ENCODE results near the gene RPL22. TPM values are rescaled to one million over a fixed set of nuclear protein-coding genes. Genes with fewer than 3 reads are reported as not detected.

RPL22 gene
- total RNA-seq, 3 donors from 2014 or later, result 349 to 387 (median 350) TPM

DNA sequence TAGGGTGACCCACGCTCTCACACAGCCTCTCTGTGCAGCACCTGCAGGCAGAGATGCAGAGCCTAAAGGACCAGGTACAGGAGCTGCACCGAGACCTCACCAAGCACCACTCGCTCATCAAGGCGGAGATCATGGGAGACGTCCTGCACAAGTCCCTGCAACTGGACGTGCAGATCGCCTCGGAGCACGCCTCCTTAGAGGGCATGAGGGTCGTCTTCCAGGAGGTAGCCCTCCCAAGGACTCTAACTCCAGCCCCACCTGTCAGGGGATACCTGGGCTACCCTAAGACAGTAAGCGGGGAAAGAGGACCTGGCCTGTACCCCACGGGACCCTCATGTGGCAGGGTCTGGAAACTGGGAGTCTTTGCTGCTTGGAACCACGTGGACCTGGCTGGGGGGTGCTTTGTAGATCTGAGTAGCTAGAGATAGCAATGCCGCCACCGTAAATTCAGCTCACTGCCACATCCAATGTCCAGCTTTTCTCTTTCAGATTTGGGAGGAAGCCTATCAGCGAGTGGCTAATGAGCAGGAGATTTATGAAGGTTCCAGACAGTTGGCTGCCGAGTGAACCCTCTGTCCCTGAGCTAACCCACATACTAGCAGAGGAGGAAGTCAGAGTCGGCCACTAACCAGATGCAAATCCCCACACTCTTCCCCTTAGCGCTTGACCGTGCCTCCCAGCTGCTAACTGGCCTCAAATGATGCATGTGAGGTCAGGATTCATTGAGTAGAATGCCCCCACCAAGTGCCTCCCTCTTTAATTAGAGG is 13.0 kb upstream of the RPL22 start:
- ATAC-seq, result no peak
- no peaks in the 10 kb centered on the region for H3K9me3 ChIP-seq
- H3K36me3 ChIP-seq (ENCODE audit: low read depth), result no peaks in the 10 kb centered on the region
- TF ChIP-seq CTCF (IDR thresholded peaks at IDR 0.05), result no peak
- peaks cover 14% of the 10 kb centered on the region for H3K4me1 ChIP-seq (ENCODE audit: low read depth)
- no peak for DNase-seq
- H3K4me3 ChIP-seq, result no peak overlapping the region
- intact Hi-C loops (cut with DNase I, micrococcal nuclease), result no loop called here

GRCh38 chr1:6211731-6212130 is 12.3 kb upstream of the RPL22 start:
- H3K4me1 ChIP-seq (ENCODE audit: low read depth), result peaks cover 17% of the 10 kb centered on the region
- TF ChIP-seq CTCF (IDR thresholded peaks at IDR 0.05), result no peak
- no peak for DNase-seq
- no peak for ATAC-seq
- intact Hi-C loops (cut with DNase I, micrococcal nuclease), result no loop called here
- no peaks in the 10 kb centered on the region for H3K36me3 ChIP-seq (ENCODE audit: low read depth)
- H3K9me3 ChIP-seq, result no peaks in the 10 kb centered on the region
- H3K4me3 ChIP-seq, result no peak overlapping the region

DNA sequence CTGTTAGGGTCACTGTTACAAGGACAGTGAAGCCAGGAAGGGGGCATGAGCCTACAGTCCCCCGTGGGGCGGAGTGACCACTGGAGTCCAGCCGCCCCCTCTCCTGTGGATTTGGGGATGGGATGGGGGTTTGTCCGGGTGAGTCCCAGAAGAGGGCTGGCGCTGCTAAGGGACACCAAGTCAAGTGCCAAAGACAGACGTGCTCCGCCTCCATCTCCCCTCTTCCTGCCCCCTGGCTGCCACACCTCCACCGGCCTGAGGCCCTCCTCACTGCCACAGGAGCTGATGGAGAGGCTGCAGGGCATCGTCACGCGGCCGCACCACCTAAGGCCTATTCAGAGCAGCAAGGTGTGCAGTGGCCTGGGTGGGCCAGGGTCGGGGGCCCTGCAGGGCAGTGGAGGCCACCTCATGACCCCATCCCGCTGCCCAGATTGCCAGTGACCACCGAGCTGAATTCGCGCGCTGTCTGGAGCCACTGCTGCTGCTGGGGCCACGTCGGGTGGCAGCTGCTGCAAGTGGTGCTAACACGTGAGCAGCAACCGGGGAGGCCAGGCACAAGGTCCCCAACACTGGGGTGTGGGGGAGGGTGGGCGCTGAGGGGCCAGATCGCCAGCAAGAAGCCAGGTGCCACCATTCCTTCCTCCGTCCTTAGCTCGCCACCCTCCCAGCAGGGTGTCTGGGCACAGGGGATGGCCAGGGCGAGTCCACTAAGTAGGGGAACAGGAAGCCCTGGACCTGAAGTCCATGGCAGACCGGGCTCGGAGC is 11.4 kb upstream of the RPL22 start:
- DNase-seq (no peak), ATAC-seq (no peak)
- H3K4me3 ChIP-seq, result no peak overlapping the region
- no peak for TF ChIP-seq CTCF (IDR thresholded peaks at IDR 0.05)
- H3K9me3 ChIP-seq, result no peaks in the 10 kb centered on the region
- intact Hi-C loops (cut with DNase I, micrococcal nuclease), result no loop called here
- no peaks in the 10 kb centered on the region for H3K36me3 ChIP-seq (ENCODE audit: low read depth)
- H3K4me1 ChIP-seq (ENCODE audit: low read depth), result peaks cover 24% of the 10 kb centered on the region

GRCh38 chr1:6209661-6210580 is 10.5 kb upstream of the RPL22 start:
- Histone ChIP-seq H3K36me3 (ENCODE audit: low read depth) (no peaks in the 10 kb centered on the region), H3K4me1 (ENCODE audit: low read depth) (peaks cover 29% of the 10 kb centered on the region), H3K4me3 (no peak overlapping the region), H3K9me3 (no peaks in the 10 kb centered on the region)
- ATAC-seq (no peak), DNase-seq (no peak)
- TF ChIP-seq CTCF (IDR thresholded peaks at IDR 0.05), result no peak
- intact Hi-C loops (cut with DNase I, micrococcal nuclease), result no loop called here
